Activated CD4-positive, alpha-beta T cell treated with anti-CD3 and anti-CD28 coated beads, Interleukin-2, amount 10 ng/mL, durations not matched to agents 7 days and 5 days (primary cell): ENCODE data around the gene PRXL2B. TPM values are rescaled to one million over a fixed set of nuclear protein-coding genes. Genes with fewer than 3 reads are reported as not detected.
"Not testable (repeated sequence)": the region's sequence is repeated elsewhere in the genome, so short reads cannot be mapped to it uniquely, and the experiment has no call there.

Experiments
- CTCF ChIA-PET: fragments of 350-600 bp; sonication (Branson Sonifier 250); formaldehyde crosslinking; loops from one replicate; lab custom pipeline; 2021; ENCODE audit warnings: antibody characterized with exemption; lab: Charles Lee
- POLR2A ChIA-PET: fragments of 350-600 bp; sonication (Branson Sonifier 250); formaldehyde crosslinking; loops from one replicate; lab custom pipeline; 2021; ENCODE audit warnings: antibody characterized with exemption; lab: Charles Lee
- DNase-seq: peaks from one replicate; pipeline ENCODE4 v3.0.0-alpha.2; 2020
- H3K27ac Mint-ChIP-seq: one replicate; pipeline ENCODE4 v1.8.0; 2021; ENCODE audit warnings: mild to moderate bottlenecking, moderate library complexity, mixed read lengths
- H3K27me3 Mint-ChIP-seq: one replicate; pipeline ENCODE4 v1.8.0; 2021; ENCODE audit warnings: mixed read lengths
- H3K36me3 Mint-ChIP-seq: one replicate; pipeline ENCODE4 v1.8.0; 2021; ENCODE audit warnings: low read depth, mixed read lengths
- H3K4me1 Mint-ChIP-seq: one replicate; pipeline ENCODE4 v1.8.0; 2021; ENCODE audit warnings: mixed read lengths
- H3K4me3 Mint-ChIP-seq: one replicate; pipeline ENCODE4 v1.8.0; 2021; ENCODE audit warnings: mild to moderate bottlenecking, moderate library complexity, mixed read lengths
- H3K9me3 Mint-ChIP-seq: one replicate; pipeline ENCODE4 v1.8.0; 2021; ENCODE audit warnings: mixed read lengths
- total RNA-seq, 2 experiments: library from RNA; stranded (reverse); gene quantifications; one replicate each; pipeline ENCODE4 v1.2.3, GENCODE V29; 2021

The PRXL2B gene
- total RNA-seq, 2 experiments from 2014 or later: 25.2 to 33.3 TPM

- no peak overlapping the region for H3K4me3 Mint-ChIP-seq
Measured at GRCh38 chr1:2560299-2561073, 26.1 kb upstream of the PRXL2B start.

GRCh38 chr1:2561446-2561845 is 25.1 kb upstream of the PRXL2B start:
- H3K9me3 Mint-ChIP-seq: no peaks in the 10 kb centered on the region
- DNase-seq: no peak
- H3K36me3 Mint-ChIP-seq: peaks cover 18% of the 10 kb centered on the region
- H3K27me3 Mint-ChIP-seq: no peaks in the 10 kb centered on the region
- CTCF ChIA-PET: interaction anchor here (0.6 to 4.1 kb wide), 10 partner anchors 9 to 1033 kb away, joined by 3 to 17 read pairs (median 4); partner anchors contain the start of gene HES5
- POLR2A ChIA-PET: no interaction called here
- H3K4me1 Mint-ChIP-seq: peaks cover 21% of the 10 kb centered on the region
- no peak overlapping the region for H3K4me3 Mint-ChIP-seq
- no peak overlapping the region for H3K27ac Mint-ChIP-seq

More at GRCh38 chr1:2560299-2561073, 26.1 kb upstream of the PRXL2B start:
- H3K9me3 Mint-ChIP-seq: no peaks in the 10 kb centered on the region
- no peaks in the 10 kb centered on the region for H3K27me3 Mint-ChIP-seq
- ChIA-PET CTCF (interaction anchor here (0.7 to 4.1 kb wide), 5 partner anchors 12 to 226 kb away, joined by 3 to 17 read pairs (median 10); partner anchors contain the start of gene HES5), POLR2A (no interaction called here)
- DNase-seq: no peak
- H3K4me1 Mint-ChIP-seq: peaks cover 28% of the 10 kb centered on the region
- no peak overlapping the region for H3K27ac Mint-ChIP-seq
- peaks cover 20% of the 10 kb centered on the region for H3K36me3 Mint-ChIP-seq

- H3K4me3 Mint-ChIP-seq: no peak overlapping the region
- ChIA-PET CTCF (interaction anchor here (0.8 to 4.1 kb wide), 7 partner anchors 8 to 31 kb away, joined by 3 to 17 read pairs (median 6); no protein-coding TSS in a partner anchor), POLR2A (no interaction called here)
- peaks cover 14% of the 10 kb centered on the region for H3K36me3 Mint-ChIP-seq
- no peaks in the 10 kb centered on the region for H3K27me3 Mint-ChIP-seq
- H3K27ac Mint-ChIP-seq: no peak overlapping the region
- DNase-seq: no peak
- peaks cover 18% of the 10 kb centered on the region for H3K4me1 Mint-ChIP-seq
- H3K9me3 Mint-ChIP-seq: no peaks in the 10 kb centered on the region
Measured at GRCh38 chr1:2561898-2562895, 24.4 kb upstream of the PRXL2B start.

GRCh38 chr1:2563205-2563604 is 23.4 kb upstream of the PRXL2B start:
- H3K27ac Mint-ChIP-seq: no peak overlapping the region
- no peaks in the 10 kb centered on the region for H3K9me3 Mint-ChIP-seq
- H3K27me3 Mint-ChIP-seq: no peaks in the 10 kb centered on the region
- POLR2A ChIA-PET: no interaction called here
- no peak overlapping the region for H3K4me3 Mint-ChIP-seq
- DNase-seq: no peak
- peaks cover 14% of the 10 kb centered on the region for H3K36me3 Mint-ChIP-seq
- peaks cover 10% of the 10 kb centered on the region for H3K4me1 Mint-ChIP-seq
- CTCF ChIA-PET: interaction anchor here (4.1 kb wide), 1 partner anchor 15 kb away, joined by 17 read pairs; no protein-coding TSS in a partner anchor

GRCh38 chr1:2564006-2564814 is 22.4 kb upstream of the PRXL2B start:
- ChIA-PET CTCF (interaction anchor here (1.6 to 4.1 kb wide), 2 partner anchors 14 kb away, joined by 6 to 17 read pairs; no protein-coding TSS in a partner anchor), POLR2A (interaction anchor here (1.5 kb wide), 1 partner anchor 8 kb away, joined by 3 read pairs; the partner anchor contains the start of gene TNFRSF14)
- no peak overlapping the region for H3K27ac Mint-ChIP-seq
- H3K9me3 Mint-ChIP-seq: no peaks in the 10 kb centered on the region
- no peak overlapping the region for H3K4me3 Mint-ChIP-seq
- DNase-seq: no peak
- peaks cover 9% of the 10 kb centered on the region for H3K36me3 Mint-ChIP-seq
- H3K4me1 Mint-ChIP-seq: peaks cover 5% of the 10 kb centered on the region
- no peaks in the 10 kb centered on the region for H3K27me3 Mint-ChIP-seq

GRCh38 chr1:2564815-2565374 is 21.7 kb upstream of the PRXL2B start:
- no peak overlapping the region for H3K4me3 Mint-ChIP-seq
- ChIA-PET POLR2A (interaction anchor here (1.5 kb wide), 1 partner anchor 9 kb away, joined by 3 read pairs; the partner anchor contains the start of gene TNFRSF14), CTCF (interaction anchor here (1.2 to 1.6 kb wide), 2 partner anchors 13 to 18 kb away, joined by 3 to 6 read pairs; no protein-coding TSS in a partner anchor)
- H3K27me3 Mint-ChIP-seq: no peaks in the 10 kb centered on the region
- H3K36me3 Mint-ChIP-seq: peaks cover 9% of the 10 kb centered on the region
- H3K27ac Mint-ChIP-seq: no peak overlapping the region
- peaks cover 2% of the 10 kb centered on the region for H3K4me1 Mint-ChIP-seq
- no peaks in the 10 kb centered on the region for H3K9me3 Mint-ChIP-seq
- no peak for DNase-seq

GRCh38 chr1:2566101-2567045 is 20.2 kb upstream of the PRXL2B start:
- no peaks in the 10 kb centered on the region for H3K27me3 Mint-ChIP-seq
- no peak for DNase-seq
- no peaks in the 10 kb centered on the region for H3K9me3 Mint-ChIP-seq
- no peak overlapping the region for H3K4me3 Mint-ChIP-seq
- no peaks in the 10 kb centered on the region for H3K4me1 Mint-ChIP-seq
- ChIA-PET POLR2A (no interaction called here), CTCF (interaction anchor here (1.2 kb wide), 1 partner anchor 17 kb away, joined by 3 read pairs; no protein-coding TSS in a partner anchor)
- H3K36me3 Mint-ChIP-seq: peaks cover 5% of the 10 kb centered on the region
- no peak overlapping the region for H3K27ac Mint-ChIP-seq

- no peaks in the 10 kb centered on the region for H3K4me1 Mint-ChIP-seq
- no peak for DNase-seq
- ChIA-PET POLR2A (no interaction called here), CTCF (no interaction called here)
- H3K9me3 Mint-ChIP-seq: no peaks in the 10 kb centered on the region
- no peak overlapping the region for H3K4me3 Mint-ChIP-seq
- H3K27ac Mint-ChIP-seq: no peak overlapping the region
- no peaks in the 10 kb centered on the region for H3K27me3 Mint-ChIP-seq
- peaks cover 2% of the 10 kb centered on the region for H3K36me3 Mint-ChIP-seq
Measured at GRCh38 chr1:2567083-2567679, 19.4 kb upstream of the PRXL2B start.

GRCh38 chr1:2568187-2568816 is 18.3 kb upstream of the PRXL2B start:
- H3K27me3 Mint-ChIP-seq, H3K27ac Mint-ChIP-seq, CTCF ChIA-PET, H3K4me3 Mint-ChIP-seq, H3K36me3 Mint-ChIP-seq, H3K4me1 Mint-ChIP-seq, H3K9me3 Mint-ChIP-seq, POLR2A ChIA-PET, DNase-seq: not testable (repeated sequence)

- Mint-ChIP-seq H3K27me3 (no peaks in the 10 kb centered on the region), H3K36me3 (peaks cover 6% of the 10 kb centered on the region), H3K27ac (no peak overlapping the region), H3K4me3 (no peak overlapping the region), H3K4me1 (peaks cover 5% of the 10 kb centered on the region), H3K9me3 (peaks cover 15% of the 10 kb centered on the region)
- ChIA-PET POLR2A (no interaction called here), CTCF (interaction anchor here (1.6 kb wide), 1 partner anchor 21 kb away, joined by 4 read pairs; no protein-coding TSS in a partner anchor)
- DNase-seq: no peak
Measured at GRCh38 chr1:2569060-2569459, 17.5 kb upstream of the PRXL2B start.
